ENCODE data around the gene EPS8.

Gene EPS8

DNA sequence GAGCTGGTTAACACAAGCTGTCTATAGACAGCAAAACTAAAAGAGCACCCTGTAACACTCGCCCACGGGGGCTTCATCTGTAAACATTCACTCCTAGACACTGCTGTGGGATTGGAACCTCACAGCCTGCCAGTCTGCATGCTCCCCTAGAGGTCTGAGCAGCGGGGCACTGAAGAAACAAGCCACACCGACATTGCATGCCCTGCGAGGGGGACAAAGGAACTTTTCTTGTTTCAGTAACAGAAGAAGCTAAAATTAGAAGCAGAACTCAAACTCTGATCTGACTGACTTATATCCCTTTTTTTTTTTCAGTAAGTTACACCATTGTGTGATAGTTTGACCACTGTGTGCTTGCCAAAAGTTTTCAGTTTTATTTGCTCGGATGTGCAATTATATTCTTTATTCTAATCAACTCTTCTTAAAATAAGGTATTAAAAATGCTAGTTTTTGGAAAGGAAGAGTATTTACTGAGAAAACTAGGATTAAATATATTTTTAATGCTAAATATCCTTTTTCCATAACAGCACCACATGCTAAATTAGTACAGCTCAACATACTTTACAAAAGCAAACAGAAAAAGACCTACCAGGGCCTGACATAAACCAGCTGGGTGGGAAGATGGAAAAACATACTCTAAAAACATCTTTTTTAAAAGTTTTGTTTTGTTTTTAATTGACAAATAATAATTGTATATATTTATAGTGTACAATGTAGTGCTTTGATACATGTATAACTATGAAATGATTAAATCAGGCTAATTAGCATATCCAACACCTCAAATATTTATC is 100.2 kb downstream of the EPS8 start:
- DNase-seq = peak; percentile 35

DNA sequence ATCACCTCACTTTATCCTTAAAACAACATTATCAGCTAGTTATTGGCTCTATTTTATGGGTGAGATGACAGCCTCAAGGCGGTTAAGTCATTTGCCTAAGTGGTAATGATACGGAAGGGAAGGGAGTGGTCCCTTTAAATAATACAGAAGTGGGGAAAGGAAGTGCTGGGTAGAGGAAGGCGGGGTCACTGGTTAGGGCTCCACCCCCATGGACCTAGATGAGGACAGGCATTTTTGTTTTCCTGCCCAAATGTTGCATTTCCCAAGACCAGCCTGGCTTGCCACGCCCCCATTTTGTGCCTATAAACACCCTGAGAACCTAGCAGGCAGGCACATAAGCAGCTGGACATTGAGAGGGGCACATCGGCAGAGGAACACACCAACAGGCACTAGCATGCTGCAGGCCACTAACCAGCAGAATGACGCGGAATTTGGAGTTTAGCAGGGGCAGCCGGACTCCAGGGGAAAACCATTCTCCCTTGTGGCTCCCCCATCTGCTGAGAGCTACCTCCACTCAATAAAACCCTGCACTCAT is 100.9 kb downstream of the EPS8 start:
- peak; percentile 61 for DNase-seq

DNA sequence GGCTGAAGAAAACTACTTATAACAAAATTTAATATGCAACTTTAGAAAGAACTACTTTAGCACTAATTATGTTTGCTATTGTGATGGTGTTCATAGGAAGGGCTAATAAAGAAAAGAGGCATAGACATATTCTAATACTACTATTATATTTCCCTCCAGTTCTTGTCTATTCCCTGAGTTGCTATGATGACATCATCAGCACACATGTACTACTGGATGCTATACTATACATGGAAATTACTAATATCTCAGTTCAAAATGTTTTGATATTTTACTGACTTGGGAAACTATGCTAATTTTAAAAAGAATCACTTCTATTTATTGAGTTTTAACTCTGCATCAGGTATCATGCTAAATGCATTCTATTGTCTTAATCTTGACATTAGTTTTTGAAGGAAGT is 101.6 kb downstream of the EPS8 start:
- DNase-seq = no peak

DNA sequence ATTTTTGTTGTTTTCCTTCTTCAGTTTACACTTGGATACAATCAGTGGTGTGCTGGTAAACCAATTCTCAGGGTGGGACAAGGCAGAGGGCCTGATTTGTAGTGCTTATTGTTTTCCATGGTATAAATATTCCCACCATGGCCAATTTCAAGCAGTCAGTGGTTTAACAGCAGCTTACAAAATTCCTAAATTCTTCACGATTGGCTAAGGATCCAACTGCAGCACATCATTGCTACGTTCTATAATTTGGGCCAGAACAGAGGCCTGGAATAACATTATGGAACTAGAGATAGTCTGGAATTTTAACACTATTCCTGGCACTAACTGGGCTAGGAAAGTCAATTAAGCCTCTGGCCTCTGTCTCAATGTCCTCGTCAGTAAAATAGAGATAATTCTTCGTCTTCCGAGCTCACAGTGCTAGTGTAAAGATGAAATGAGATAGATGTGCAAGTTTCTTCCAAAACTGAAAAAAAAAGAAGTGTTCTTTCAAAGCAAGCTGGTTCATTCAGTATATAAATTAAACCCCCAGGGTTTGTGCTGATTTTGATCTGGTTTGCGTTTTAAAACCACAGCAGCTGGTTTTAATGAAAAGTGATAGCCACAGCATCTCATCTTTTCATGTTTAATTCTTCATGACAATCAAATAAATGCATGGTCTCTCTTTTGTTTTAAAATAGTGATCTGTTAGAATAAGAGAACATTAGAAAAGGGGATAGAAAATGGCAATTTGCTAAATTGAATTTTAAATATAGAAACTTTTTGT is 104.1 kb downstream of the EPS8 start:
- DNase-seq = no peak

DNA sequence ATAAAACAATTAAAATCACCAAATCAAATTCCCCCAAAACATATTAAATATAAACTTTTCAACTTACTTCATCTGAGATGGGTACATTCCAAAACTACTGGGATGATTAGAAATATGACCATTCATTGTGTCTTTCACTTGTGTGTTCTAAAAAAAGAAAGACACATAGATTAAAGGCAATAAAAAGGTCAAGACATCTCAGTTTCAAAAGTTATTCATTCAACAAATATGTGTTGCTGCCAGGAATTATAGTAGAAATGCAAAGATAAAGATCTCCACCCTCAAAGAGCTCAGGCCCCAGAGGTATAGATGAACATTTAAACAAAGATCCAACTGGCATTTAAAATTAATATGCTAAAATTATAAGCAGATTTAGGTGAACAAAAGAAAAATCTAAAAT is 106.4 kb downstream of the EPS8 start:
- peak; percentile 72 for DNase-seq

DNA sequence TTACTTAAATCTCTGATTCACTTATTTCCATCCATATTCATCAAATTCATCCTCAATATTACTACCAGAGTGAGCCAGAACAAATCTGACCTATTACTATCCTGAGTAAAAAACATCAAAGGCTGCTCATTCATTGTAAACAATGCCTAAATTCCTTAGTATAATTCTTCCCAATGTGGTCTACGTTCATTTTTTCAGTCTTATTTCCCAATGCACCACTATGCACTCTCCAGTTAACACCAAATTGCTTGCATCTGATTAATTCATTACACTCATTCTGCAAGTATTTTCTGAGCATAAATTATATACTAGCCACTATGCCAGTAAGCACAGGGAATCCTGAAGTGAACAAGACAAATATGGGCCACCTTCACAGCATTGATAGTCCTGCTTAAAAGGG is 110.0 kb downstream of the EPS8 start:
- peak; percentile 41 for DNase-seq

DNA sequence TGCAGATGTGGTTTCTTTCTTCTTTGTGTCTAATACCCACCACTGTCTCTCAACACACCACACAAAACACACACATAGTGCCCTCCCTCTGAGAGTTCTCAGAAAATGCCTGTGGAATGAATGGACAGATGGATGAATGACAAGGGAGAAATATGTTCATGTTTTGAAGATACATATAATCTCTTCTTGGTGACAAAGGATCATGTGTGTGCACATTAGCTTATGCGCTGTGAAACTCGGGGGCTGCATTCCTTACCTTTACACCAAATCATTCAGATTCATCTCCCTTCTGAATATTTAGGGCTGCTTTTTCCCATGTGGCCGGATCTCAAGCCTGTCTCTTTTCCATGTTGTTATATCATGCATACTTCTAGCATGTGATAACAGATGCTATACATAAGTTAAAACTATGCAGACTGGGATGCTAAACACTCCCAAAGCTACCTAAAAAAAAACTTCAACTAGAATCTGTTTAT is 111.4 kb downstream of the EPS8 start:
- peak; percentile 64 for DNase-seq

DNA sequence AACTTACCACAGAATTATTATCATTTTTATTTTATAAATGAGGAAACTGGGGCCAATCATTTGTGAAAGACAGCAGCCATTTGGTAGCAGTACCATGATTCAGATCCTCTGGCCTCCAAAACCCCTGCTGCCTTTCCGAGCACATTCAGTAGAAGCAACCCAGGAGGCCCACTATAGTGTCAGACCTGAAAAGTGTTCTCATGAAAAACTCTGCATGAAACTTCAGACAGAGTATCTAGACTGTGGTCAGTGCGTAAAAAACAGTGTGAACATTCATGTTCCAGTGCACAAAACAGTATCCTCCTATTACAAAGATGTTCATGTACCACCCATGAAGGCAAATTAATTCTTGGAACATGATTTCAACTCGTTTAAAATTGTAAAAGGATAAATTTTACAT is 112.0 kb downstream of the EPS8 start:
- DNase-seq = peak; percentile 39

DNA sequence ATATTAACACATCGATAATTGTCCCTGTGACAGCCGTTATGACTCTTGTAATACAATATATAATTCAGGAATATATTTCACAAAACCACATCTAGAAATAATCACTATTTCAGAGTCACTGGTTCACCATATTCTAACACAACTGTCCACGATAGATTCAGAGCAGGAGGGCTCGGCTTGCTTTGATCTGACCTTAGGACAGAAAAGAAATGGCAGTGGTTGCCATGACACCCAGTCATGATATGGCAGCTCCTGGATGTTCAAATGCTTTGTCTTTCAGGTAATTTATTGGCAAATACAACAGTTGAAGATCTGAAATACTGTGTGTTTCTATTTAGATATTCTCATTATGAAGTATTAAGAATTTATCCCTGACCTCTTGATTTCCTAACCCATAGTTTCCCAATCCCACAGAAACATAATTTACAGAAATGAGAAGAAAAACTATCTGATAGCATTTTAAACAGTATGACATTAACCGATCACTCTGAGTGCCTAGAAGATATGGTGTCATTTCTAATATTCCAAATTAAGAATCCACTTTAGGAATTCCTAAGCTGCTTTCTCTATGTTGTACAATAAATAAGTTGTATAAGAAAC is 116.4 kb downstream of the EPS8 start:
- DNase-seq = no peak

DNA sequence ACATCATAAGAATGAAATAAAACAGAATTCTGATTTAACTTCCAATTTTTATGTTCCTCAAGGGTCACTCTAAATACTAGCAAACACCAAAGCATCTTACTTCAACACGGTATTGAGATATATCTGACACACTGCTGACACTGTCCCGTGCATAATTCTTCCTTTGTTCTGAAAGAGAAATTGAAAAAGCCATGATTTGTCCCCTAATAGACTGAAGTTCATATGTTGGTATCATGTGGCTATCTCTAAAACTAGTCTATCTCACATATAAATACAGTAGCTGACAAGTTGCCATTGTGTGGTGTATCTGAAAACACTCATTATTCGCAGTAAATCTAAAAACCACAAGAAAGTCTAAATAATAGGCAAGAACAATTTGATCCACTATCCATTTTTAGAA is 118.4 kb downstream of the EPS8 start:
- no peak for DNase-seq

DNA sequence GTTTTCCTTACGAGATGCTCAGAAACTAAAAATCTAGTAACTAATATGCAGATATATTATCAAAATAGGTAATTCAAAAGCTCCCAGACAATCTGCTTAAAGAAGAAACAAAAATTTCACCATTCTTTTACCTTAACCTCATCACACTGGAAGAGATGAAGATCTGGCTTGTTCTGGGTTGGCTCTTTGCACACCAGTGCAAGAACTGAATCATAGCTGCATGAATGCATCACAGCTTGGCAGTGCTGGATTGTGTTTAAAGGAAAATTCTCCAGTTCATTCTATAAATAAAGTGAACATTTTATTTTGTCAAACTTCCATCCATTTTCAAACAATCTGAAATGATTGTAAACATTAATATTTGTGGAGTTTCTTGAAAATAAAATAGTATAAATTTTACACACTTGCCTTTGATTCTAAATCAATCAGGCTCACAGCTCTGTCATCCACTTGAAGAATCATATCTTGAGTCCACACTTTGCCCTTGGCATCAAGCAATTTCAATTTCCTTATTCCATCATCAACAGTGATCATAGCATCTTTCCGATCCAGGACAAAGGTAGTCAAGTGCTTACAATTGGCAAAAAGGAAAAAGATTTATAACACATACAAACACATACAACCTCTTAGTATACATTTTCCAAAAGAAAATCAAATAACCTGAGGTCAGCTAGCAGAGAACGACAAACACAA is 119.8 kb downstream of the EPS8 start:
- DNase-seq = no peak

DNA sequence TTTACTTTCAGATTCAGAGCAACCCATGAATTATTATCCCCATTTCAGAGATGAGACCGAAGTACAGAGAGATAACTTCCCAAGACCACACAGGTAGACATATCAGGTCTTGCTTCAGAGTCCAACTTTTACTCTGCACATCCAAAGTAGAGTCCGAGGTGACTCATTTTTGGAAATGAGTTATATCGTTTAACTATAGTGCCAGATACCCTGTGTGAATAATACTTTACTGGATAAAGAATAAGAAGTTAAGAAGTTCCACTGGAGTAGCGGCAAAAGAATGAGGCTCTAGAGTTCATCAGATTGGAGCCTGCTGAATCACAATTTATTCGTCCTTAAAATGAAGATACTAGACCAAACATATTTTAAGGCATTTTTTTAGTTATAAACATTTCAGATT is 124.7 kb downstream of the EPS8 start:
- no peak for DNase-seq

DNA sequence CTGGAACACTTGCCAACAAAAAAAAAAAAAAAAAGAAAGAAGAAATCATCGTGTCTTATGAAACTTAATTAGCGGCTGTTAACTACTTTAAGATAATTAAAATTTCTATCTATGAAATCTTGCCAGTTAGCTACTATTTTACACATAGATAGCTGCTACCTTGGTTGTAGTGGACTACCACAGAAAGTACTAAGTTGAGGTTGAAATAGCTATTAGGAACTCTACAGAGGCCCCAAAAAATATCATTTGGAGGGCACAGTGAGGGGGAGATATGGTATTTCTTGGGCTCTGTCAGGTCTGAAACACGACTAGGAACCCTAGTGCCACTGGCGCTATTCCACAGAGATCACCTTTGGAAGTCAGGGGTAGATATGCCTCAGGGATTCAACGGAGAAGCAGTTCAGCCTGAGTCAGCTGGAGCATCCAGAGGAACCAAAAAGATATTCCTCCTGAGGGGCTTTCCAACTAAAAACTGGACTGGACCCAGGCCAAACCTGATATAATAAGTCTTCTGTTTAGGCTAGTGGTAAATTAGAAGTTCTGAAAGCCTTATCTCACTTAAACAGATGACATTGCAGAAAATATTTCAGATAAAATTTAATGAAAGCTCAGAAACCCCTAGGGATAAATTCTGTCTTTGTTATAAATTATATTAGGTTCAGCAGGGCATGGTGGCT is 126.1 kb downstream of the EPS8 start:
- DNase-seq = no peak

DNA sequence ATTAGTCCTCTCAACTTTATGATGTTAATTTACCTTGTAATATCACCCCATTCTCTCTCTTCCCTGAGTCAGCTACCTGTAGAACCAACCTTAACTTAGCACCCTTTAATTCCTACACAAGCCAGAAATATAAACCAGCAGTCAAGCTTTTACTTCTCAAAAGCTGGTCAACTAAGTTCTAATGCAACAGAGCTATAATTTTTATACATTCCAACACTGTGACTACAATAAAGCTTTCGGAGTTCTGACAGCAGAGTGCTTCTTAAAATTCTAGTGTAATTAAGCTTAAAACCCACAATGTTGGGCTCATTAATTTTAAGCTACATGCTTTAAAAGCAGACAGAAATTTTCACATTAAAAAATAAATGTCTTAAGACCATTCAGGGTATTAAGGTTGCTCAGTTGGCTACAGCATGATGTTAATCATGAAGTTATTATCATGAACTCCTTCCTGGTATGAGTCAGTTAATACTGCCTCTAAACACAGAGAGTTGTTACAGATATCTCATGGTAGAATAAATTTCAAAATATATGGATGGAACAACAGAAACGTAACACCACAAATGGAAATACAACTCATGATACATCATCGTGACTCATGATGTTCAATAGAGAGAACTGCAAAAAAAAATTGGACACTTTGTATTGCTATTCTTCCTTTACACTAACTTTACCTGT is 126.7 kb downstream of the EPS8 start:
- DNase-seq = peak; percentile 94

DNA sequence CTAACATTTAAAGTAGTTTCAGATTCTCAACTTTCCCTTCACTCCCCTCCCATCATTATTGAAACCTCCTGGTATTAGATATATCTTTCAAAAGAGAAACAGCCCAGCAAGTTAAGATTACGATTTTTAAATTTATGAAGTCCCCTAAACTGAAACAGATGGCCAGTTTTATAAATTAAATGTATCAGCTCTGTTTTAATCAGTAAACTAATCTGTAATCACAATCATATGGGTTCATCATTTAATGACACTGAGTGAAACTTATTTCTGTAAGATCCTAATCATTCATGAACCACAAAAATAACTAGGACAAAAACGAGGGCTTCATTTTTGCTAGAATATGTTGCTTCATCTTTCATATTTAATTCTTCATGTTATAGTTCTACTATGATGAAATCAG is 137.8 kb downstream of the EPS8 start:
- DNase-seq = no peak

DNA sequence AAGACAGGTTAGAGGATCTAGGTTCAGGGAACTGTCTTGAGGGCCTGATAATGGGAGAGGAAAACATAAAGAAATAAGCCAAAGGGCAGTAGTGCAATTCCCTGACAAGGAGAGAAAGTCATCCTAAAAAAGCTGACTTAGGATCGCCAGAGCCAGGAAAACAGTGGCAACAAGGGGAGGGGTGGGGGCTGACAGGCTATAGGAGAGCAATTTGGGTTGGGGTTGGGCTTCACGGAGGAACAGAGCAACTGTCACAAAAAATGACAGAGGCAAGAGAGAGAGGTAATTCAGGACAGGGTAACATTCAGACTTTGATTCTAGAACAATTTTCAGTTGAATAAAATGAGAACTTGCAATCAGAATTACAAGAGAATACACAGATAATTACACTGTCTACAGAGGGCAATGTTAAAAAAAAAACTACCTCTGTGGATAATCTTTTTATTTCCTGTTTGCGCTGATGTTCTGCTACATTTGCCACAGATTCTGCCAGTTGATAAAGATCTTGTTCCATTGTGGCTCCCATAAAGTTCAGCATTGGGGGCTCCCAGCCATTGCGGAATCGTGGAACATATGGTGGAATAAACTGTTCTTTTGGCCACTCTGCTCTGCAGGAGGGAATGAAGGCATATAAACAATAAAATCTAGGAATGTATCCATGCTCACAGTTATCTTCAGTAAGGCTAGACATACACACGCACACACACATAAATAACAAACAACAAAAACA is 138.6 kb downstream of the EPS8 start:
- no peak for DNase-seq

DNA sequence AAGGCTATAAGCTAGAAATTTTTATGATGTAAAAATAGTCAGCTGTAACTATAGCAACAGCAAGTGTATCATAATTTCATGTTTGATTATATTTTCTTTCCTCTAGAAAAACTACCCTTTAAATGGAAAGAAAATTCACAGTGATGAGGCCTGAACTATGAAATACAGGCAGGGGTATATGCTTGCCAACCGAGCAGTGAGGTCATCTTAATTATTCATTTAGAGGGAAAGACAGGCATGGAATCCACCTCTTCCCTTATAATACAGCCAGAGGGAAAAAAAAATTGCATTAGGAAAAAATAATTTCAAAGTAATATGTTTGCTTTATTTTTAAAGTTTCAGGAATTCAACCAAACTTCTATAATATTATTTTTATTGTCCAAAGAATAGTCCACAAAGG is 139.8 kb downstream of the EPS8 start:
- DNase-seq = peak; percentile 22

DNA sequence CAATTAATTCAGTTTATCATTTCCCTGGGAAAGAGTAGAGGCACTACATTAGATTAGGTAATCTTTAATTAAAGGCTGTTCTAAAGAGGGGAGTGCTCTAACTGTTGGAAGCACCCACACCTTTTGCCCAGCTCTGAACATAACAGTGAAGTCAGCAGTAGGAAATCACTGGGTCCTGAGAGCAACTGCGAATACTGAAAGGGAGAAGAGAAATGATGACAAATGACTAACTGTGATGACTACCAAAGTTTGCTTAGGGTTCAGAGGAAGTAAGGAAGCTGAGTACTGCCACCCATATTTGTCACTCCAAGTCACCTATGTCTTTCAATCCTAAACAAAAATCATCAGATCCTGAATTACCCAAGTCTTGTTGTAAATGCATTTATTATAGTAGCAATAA is 140.6 kb downstream of the EPS8 start:
- DNase-seq = no peak

DNA sequence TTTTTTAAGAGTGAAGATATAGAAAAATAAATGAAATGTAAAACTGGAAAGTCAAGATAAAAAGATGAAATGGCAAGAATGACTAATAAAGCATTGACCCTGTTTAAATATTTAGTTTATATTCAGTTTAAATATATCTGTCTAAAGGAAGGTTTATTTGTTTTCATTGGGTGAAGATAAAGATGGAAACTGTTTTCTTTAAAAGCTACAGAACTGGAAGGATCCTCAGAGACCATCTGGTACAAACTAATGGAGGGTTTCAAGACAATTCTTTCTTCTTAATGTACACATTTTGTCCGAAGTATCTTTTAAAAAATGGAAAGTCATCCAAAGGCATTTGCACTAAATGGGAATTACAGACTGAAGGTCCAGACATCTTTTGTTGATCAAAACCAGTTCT is 142.6 kb downstream of the EPS8 start:
- DNase-seq = peak; percentile 69

DNA sequence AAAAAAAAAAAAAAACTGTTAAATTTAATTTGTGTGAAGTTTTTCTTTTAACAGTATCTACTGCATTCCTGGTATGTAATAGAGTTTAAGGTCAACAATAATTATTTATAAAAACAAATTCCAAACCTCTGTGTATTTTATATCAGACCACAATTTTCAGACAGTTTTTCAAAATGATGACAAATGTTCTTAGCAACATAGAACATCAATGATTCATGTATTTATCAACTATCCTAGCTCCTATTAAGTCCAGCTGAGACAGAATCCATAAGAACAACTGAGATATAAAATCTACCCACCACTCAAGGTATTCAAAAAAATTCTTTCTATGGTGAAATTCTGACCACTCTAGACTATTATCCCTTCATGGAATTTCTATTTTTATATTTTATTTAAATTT is 144.5 kb downstream of the EPS8 start:
- DNase-seq = peak; percentile 85

DNA sequence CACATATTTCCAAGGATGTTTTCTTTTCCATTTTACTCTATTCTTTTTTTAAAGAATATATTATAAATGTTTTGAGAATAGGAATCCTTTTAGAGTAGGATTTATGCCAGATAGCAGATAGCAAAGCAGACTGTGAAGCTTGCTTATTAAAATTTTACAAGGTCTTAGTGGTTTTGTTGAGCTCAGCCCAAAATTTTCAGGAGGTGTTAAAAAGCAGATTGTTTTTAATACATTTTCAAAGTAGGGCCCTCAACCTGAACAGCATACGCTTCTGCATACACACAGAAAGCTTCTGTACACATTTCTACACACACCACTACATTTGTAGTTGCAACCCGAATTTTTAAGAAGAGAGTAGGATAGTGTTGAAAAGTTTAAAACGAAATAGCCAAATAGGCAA is 151.0 kb downstream of the EPS8 start:
- no peak for DNase-seq
